ENCODE measurements around the gene G0S2. TPM values are rescaled to one million over a fixed set of nuclear protein-coding genes. Genes with fewer than 3 reads are reported as not detected.

G0S2 gene
- total and polyA plus RNA-seq, 10 of the 15 experiments (the other 5 are each of a cell fraction or from before 2014, with no cell fraction given), result 0.07 to 0.51 (median 0.23) TPM

DNA sequence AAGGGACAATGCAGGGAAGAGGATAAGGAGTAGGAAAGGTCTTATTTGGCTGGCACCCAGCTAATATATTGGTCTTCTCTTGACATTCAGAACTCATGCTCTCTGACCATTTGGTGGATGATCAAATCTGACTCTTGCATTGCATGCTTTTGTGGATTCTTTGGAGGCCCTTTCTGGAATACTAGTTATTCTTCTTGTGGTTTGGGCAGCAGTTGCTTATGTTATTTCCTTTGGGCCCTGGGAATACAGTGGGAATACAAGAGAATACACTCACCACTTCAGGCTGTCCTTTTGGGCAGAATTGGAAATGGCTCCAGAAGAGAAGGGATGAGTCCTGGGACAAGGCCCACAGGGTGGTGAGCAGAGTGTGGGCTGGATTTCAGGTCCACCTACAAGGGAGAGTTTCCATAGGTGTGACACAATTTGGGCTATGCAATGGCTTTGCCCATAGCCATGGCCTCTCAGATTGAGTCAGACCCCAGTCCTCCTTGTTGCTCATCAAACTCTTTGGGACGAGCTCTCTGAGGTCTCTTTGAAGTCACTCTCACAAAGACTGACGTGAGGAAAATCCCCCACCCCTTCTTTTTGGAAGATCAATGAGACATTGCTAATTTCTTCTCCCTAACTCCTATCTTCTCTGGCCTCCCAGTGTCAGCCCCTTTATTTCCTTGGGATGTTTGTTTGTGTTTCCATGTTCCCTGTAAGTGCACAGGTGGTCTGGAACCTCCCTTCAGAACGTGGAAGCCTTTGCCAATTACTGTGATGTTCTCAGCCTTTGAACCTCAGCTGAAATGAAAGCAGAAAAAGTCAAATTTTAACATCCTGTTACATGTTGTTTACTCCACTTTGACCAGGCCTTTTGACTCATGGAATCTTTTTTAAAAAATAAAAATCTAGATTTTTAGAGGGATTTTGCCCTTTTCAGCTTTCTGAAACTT, 48.8 kb downstream of the G0S2 start (continued):
- TF ChIP-seq ZNF687 (IDR thresholded peaks at IDR 0.05), result no peak
- TF ChIP-seq HDGF (IDR thresholded peaks at IDR 0.05), result no peak
- no peak for TF ChIP-seq SP1 (IDR thresholded peaks at IDR 0.05; ENCODE audit: low read depth, low read length)
- TF ChIP-seq RCOR1 (conservative IDR thresholded peaks at IDR 0.05; ENCODE audit: low read depth, low read length), result no peak
- TF ChIP-seq ZNF384 (IDR thresholded peaks at IDR 0.05; ENCODE audit: borderline replicate concordance, low read depth, low read length), result no peak
- TF ChIP-seq, protein P1, sequence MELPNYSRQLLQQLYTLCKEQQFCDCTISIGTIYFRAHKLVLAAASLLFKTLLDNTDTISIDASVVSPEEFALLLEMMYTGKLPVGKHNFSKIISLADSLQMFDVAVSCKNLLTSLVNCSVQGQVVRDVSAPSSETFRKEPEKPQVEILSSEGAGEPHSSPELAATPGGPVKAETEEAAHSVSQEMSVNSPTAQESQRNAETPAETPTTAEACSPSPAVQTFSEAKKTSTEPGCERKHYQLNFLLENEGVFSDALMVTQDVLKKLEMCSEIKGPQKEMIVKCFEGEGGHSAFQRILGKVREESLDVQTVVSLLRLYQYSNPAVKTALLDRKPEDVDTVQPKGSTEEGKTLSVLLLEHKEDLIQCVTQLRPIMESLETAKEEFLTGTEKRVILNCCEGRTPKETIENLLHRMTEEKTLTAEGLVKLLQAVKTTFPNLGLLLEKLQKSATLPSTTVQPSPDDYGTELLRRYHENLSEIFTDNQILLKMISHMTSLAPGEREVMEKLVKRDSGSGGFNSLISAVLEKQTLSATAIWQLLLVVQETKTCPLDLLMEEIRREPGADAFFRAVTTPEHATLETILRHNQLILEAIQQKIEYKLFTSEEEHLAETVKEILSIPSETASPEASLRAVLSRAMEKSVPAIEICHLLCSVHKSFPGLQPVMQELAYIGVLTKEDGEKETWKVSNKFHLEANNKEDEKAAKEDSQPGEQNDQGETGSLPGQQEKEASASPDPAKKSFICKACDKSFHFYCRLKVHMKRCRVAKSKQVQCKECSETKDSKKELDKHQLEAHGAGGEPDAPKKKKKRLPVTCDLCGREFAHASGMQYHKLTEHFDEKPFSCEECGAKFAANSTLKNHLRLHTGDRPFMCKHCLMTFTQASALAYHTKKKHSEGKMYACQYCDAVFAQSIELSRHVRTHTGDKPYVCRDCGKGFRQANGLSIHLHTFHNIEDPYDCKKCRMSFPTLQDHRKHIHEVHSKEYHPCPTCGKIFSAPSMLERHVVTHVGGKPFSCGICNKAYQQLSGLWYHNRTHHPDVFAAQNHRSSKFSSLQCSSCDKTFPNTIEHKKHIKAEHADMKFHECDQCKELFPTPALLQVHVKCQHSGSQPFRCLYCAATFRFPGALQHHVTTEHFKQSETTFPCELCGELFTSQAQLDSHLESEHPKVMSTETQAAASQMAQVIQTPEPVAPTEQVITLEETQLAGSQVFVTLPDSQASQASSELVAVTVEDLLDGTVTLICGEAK (IDR thresholded peaks at IDR 0.05; ENCODE audit: borderline replicate concordance), result no peak
- TF ChIP-seq SUPT20H (IDR thresholded peaks at IDR 0.05; ENCODE audit: borderline replicate concordance, control insufficient read depth, low read depth, low read length), result no peak
- 0 out of 2 replicates have a peak, but pooled peaks have one; percentile 36 for TF ChIP-seq TCF3 (IDR thresholded peaks at IDR 0.05; ENCODE audit: borderline replicate concordance, insufficient read depth, low read depth, low read length)
- TF ChIP-seq TBL1XR1 (IDR thresholded peaks at IDR 0.05; ENCODE audit: low read depth, low read length), result no peak
- TF ChIP-seq, protein P2, sequence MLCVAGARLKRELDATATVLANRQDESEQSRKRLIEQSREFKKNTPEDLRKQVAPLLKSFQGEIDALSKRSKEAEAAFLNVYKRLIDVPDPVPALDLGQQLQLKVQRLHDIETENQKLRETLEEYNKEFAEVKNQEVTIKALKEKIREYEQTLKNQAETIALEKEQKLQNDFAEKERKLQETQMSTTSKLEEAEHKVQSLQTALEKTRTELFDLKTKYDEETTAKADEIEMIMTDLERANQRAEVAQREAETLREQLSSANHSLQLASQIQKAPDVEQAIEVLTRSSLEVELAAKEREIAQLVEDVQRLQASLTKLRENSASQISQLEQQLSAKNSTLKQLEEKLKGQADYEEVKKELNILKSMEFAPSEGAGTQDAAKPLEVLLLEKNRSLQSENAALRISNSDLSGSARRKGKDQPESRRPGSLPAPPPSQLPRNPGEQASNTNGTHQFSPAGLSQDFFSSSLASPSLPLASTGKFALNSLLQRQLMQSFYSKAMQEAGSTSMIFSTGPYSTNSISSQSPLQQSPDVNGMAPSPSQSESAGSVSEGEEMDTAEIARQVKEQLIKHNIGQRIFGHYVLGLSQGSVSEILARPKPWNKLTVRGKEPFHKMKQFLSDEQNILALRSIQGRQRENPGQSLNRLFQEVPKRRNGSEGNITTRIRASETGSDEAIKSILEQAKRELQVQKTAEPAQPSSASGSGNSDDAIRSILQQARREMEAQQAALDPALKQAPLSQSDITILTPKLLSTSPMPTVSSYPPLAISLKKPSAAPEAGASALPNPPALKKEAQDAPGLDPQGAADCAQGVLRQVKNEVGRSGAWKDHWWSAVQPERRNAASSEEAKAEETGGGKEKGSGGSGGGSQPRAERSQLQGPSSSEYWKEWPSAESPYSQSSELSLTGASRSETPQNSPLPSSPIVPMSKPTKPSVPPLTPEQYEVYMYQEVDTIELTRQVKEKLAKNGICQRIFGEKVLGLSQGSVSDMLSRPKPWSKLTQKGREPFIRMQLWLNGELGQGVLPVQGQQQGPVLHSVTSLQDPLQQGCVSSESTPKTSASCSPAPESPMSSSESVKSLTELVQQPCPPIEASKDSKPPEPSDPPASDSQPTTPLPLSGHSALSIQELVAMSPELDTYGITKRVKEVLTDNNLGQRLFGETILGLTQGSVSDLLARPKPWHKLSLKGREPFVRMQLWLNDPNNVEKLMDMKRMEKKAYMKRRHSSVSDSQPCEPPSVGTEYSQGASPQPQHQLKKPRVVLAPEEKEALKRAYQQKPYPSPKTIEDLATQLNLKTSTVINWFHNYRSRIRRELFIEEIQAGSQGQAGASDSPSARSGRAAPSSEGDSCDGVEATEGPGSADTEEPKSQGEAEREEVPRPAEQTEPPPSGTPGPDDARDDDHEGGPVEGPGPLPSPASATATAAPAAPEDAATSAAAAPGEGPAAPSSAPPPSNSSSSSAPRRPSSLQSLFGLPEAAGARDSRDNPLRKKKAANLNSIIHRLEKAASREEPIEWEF (IDR thresholded peaks at IDR 0.05; ENCODE audit: insufficient replicate concordance, low read depth, low read length), result no peak
- no peak for TF ChIP-seq ZBED1 (IDR thresholded peaks at IDR 0.05; ENCODE audit: borderline replicate concordance)
- peak; percentile 72 for TF ChIP-seq RUNX3 (IDR thresholded peaks at IDR 0.05; ENCODE audit: low read length)
- TF ChIP-seq CREM (IDR thresholded peaks at IDR 0.05; ENCODE audit: low read depth), result peak; percentile 57; the same call in 1 of the 2 replicates
- no peak for TF ChIP-seq NR2C1 (IDR thresholded peaks at IDR 0.05)
- TF ChIP-seq EZH2 (IDR thresholded peaks at IDR 0.05; ENCODE audit: borderline replicate concordance, control insufficient read depth, low read depth, low read length), result no peak

All from GM12878 (cell line).